Keratinocyte (primary cell): ENCODE results near the gene CYB561A3. TPM values are rescaled to one million over a fixed set of nuclear protein-coding genes. Genes with fewer than 3 reads are reported as not detected.

Source experiments
- DNase-seq: peaks from one replicate; pipeline ENCODE4 v3.0.0-alpha.2; 2011; ENCODE audit warnings: low read depth, missing footprints, low spot score
- FAIRE-seq: peaks from 2 replicates; lab custom pipeline; 2011; peaks lifted over from hg19 to GRCh38; lab: Jason Lieb, UNC
- H2AFZ ChIP-seq: 2 replicates; pipeline ENCODE4 v1.6.0; 2012; ENCODE audit warnings: low read length, control low read depth, inconsistent platforms; ENCODE audit not compliant: control insufficient read depth
- H3K27ac ChIP-seq: 2 replicates; pipeline ENCODE4 v1.5.1; 2011; ENCODE audit warnings: low read length; ENCODE audit not compliant: control insufficient read depth, insufficient read depth
- H3K27me3 ChIP-seq: 3 replicates; pipeline ENCODE4 v1.6.0; 2011; ENCODE audit warnings: low read length; ENCODE audit not compliant: control insufficient read depth, insufficient read depth; ENCODE audit errors: extremely low read depth
- H3K36me3 ChIP-seq, 2 experiments: 2 replicates in 1 of 2; 3 replicates in 1 of 2; pipeline ENCODE4 v1.5.1; 2011; ENCODE audit warnings: low read length in 2 of 2, mild to moderate bottlenecking in 1 of 2; ENCODE audit not compliant: control insufficient read depth in 2 of 2, insufficient read depth in 2 of 2; ENCODE audit errors: extremely low read depth in 1 of 2
- H3K4me1 ChIP-seq: 3 replicates; pipeline ENCODE4 v1.5.1; 2011; ENCODE audit warnings: low read length; ENCODE audit not compliant: control insufficient read depth, insufficient read depth; ENCODE audit errors: extremely low read depth
- H3K4me2 ChIP-seq: 3 replicates; pipeline ENCODE4 v1.6.0; 2011; ENCODE audit warnings: low read depth, low read length; ENCODE audit not compliant: control insufficient read depth, insufficient read depth; ENCODE audit errors: extremely low read depth
- H3K4me3 ChIP-seq, 3 experiments: fragments of 200-600 bp in 1 of 3; sonication (generic) in 1 of 3; 2 replicates in 2 of 3; 3 replicates in 1 of 3; pipeline ENCODE4 v1.5.1; 2011 to 2016; ENCODE audit warnings: low read length in 3 of 3, mild to moderate bottlenecking in 3 of 3, control low read depth in 2 of 3, inconsistent platforms in 1 of 3, low read depth in 1 of 3, mixed read lengths in 1 of 3, mixed run types in 1 of 3, moderate library complexity in 1 of 3; ENCODE audit not compliant: control insufficient read depth in 2 of 3, insufficient read depth in 2 of 3; ENCODE audit errors: extremely low read depth in 1 of 3
- H3K79me2 ChIP-seq: 2 replicates; pipeline ENCODE4 v1.6.0; 2012; ENCODE audit warnings: low read length; ENCODE audit not compliant: control insufficient read depth, insufficient read depth
- H3K9ac ChIP-seq: 3 replicates; pipeline ENCODE4 v1.6.0; 2011; ENCODE audit warnings: low read length; ENCODE audit not compliant: control insufficient read depth, insufficient read depth; ENCODE audit errors: extremely low read depth
- H3K9me1 ChIP-seq: 3 replicates; pipeline ENCODE4 v1.6.0; 2011; ENCODE audit warnings: low read length; ENCODE audit not compliant: control insufficient read depth, insufficient read depth; ENCODE audit errors: extremely low read depth
- H3K9me3 ChIP-seq: 2 replicates; pipeline ENCODE4 v1.5.1; 2012; ENCODE audit warnings: low read depth, low read length; ENCODE audit not compliant: control insufficient read depth
- H4K20me1 ChIP-seq: 3 replicates; pipeline ENCODE4 v1.6.0; 2011; ENCODE audit warnings: low read length; ENCODE audit not compliant: control insufficient read depth, insufficient read depth; ENCODE audit errors: extremely low read depth
- CTCF ChIP-seq, 3 experiments: IDR thresholded peaks in 1 of 3; conservative IDR thresholded peaks in 1 of 3; optimal IDR thresholded peaks in 1 of 3; 2 replicates in 2 of 3; 3 replicates in 1 of 3; pipeline versions ENCODE3 to v1.5.1; 2011; ENCODE audit warnings: low read length in 3 of 3, mild to moderate bottlenecking in 3 of 3, moderate library complexity in 2 of 3, control low read depth in 1 of 3, inconsistent platforms in 1 of 3; ENCODE audit not compliant: insufficient read depth in 2 of 3; ENCODE audit errors: extremely low read depth in 1 of 3
- EZH2 ChIP-seq: IDR thresholded peaks from one replicate; pipeline ENCODE4 v1.6.1; 2012; ENCODE audit warnings: inconsistent platforms, mild to moderate bottlenecking, low read length, moderate library complexity
- dilution Hi-C: fragments of 300-500 bp; cut with MboI; formaldehyde crosslinking; loops from one replicate; pipeline ENCODE4 v1.7.0; 2020; ENCODE audit warnings: low sequenced_read_pairs; ENCODE audit not compliant: extremely low pct_ligation_motif_present
- polyA plus RNA-seq, 5 experiments: library from polyadenylated mRNA; depleted of rRNA in 3 of 5; stranded (reverse) in 3 of 5; stranded (forward) in 1 of 5; unstranded in 1 of 5; fragments of >200 nt; gene quantifications; 1 replicate in 1 of 5; 2 replicates in 3 of 5; 3 replicates in 1 of 5; pipeline versions ENCODE4 v1.2.1 to v1.2.3, GENCODE V29; 2011 to 2012; ENCODE audit warnings: missing spikeins in 2 of 5, low read depth in 1 of 5, low replicate concordance in 1 of 5

The CYB561A3 gene
- polyA plus RNA-seq, 1 donor (not counting 4 experiments of a cell fraction or from before 2014, with no cell fraction given): 42.3 TPM

- Histone ChIP-seq H3K79me2 (no peaks in the 10 kb centered on the region), H3K36me3 (peaks cover 0 to 8% of the 10 kb centered on the region in 2 experiments), H3K4me1 (peaks cover 25% of the 10 kb centered on the region), H3K27ac (peak overlapping the region; percentile 82), H4K20me1 (no peaks in the 10 kb centered on the region), H2AFZ (no peak overlapping the region), H3K4me2 (peak overlapping the region; percentile 39), H3K9me3 (no peaks in the 10 kb centered on the region), H3K9ac (no peak overlapping the region), H3K4me3 (no peak overlapping the region), H3K9me1 (no peaks in the 10 kb centered on the region), H3K27me3 (no peaks in the 10 kb centered on the region)
- FAIRE-seq: no peak
- no peak for DNase-seq
- TF ChIP-seq EZH2 (no peak), CTCF (optimal IDR thresholded peaks at IDR 0.05 in 1 of 3, IDR thresholded peaks at IDR 0.05 in 1 of 3, conservative IDR thresholded peaks at IDR 0.05 in 1 of 3; ENCODE audit: extremely low read depth in 1 of 3, insufficient read depth in 2 of 3, low read length in 3 of 3) (no peak)
- dilution Hi-C loops: no loop called here
These were observed 15.9 kb upstream of the CYB561A3 start for GRCh38 chr11:61377461-61378160.

- Histone ChIP-seq H3K79me2 (no peaks in the 10 kb centered on the region), H3K36me3 (peaks cover 0 to 14% of the 10 kb centered on the region in 2 experiments), H3K4me1 (peaks cover 28% of the 10 kb centered on the region), H4K20me1 (no peaks in the 10 kb centered on the region), H3K4me2 (no peak overlapping the region), H3K4me3 (no peak overlapping the region), H3K27ac (no peak overlapping the region), H3K9me1 (no peaks in the 10 kb centered on the region), H2AFZ (no peak overlapping the region), H3K9me3 (no peaks in the 10 kb centered on the region), H3K9ac (no peak overlapping the region), H3K27me3 (no peaks in the 10 kb centered on the region)
- FAIRE-seq: no peak
- no peak for TF ChIP-seq EZH2
- no peak for TF ChIP-seq CTCF (optimal IDR thresholded peaks at IDR 0.05 in 1 of 3, IDR thresholded peaks at IDR 0.05 in 1 of 3, conservative IDR thresholded peaks at IDR 0.05 in 1 of 3; ENCODE audit: extremely low read depth in 1 of 3, insufficient read depth in 2 of 3, low read length in 3 of 3)
- no peak for DNase-seq
- dilution Hi-C loops: no loop called here
These were observed 14.1 kb upstream of the CYB561A3 start for GRCh38 chr11:61375761-61376108.
